Suppressor macrophage treated with lipopolysaccharide for 4 hours (primary cell): ENCODE measurements around the gene USF1.

Experiments
- DNase-seq: peaks from one replicate; pipeline ENCODE4 v3.0.0-alpha.2; 2020

USF1 gene, protein sequence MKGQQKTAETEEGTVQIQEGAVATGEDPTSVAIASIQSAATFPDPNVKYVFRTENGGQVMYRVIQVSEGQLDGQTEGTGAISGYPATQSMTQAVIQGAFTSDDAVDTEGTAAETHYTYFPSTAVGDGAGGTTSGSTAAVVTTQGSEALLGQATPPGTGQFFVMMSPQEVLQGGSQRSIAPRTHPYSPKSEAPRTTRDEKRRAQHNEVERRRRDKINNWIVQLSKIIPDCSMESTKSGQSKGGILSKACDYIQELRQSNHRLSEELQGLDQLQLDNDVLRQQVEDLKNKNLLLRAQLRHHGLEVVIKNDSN

GRCh38 chr1:161045736-161046604 lies at the start of gene USF1:
Gene USF1, minus strand, starts transcription at chr1:161045977. Its CDS starts 2,702 bp downstream, at chr1:161043275.
- peak; percentile 97 for DNase-seq

GRCh38 chr1:161095230-161095629 lies 49.5 kb upstream of the USF1 start:
- no peak for DNase-seq

DNA sequence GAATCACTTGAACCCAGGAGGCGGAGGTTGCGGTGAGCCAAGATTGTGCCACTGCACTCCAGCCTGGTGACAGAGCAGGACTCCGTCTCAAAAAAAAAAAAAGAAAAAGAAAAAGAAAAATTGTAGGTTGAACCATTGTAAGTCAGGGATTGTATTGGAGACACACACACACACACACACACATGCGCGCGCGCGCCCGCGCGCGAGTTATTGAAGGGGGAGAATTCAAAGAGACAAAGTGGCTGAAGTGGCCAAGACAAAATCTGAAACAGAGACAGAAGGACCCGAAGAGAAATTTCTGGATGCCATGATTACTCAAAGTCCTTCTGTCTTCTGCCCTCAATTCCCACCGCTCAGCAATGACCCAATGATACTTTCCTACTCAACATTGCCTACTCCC lies 48.7 kb upstream of the USF1 start:
- no peak for DNase-seq

- DNase-seq: peak; percentile 58
Observed at GRCh38 chr1:161092621-161093028, 46.8 kb upstream of the USF1 start.

DNA sequence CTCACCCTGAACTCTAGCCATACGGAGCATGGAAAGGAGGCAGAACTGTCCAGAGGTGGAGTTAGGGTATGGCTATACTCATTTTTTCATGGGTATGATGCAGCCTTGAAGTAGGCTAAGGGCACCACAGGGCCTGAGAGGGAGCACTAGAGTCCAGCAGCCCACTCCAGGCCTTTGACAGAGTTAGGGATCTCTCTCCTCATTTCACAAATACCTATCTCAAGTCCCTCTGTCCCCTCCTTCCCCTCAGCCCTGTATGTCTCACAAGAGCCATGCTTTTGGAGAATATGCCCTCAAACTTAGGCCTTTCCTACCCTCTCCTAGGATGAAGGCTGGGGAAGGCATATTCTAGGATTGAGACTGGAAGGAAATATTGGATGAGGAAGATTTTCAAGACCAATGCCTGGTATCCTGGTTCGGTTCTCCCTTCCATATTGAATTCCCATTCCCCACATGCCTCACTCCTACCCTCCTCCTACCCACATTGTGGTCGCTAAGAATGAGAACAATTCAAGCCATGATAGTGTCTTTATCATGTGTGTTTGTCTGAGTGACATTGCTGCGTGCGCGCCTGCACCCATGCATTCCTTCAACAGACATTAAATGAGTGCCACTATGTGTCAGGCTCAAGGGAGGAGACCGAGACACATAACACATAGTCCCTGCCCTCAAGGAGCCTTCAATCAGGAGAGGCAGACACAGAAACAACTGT lies 46.2 kb upstream of the USF1 start:
- DNase-seq: no peak

- DNase-seq: no peak
Observed at GRCh38 chr1:161091093-161091492, 45.3 kb upstream of the USF1 start.

DNA sequence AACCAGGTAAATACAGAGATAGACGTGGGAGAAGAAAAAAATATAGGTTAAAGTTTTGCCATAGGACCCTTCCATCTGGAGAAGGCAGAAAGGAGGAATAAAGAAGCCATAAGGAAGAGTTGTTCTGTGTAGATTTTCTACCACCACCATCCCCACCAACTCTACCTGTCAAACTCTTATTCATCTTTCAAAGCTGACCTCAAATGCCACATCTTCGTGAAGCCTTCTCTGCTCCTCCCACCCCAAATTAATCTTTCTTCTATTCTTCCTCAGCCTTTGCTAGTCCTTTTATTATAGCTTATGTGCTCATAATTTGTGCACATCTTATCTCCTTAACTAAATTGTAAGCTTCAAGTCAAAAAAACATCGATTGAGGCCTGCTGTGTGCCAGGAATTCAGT lies 44.8 kb upstream of the USF1 start:
- no peak for DNase-seq

- DNase-seq: no peak
Observed at GRCh38 chr1:161089938-161090337, 44.2 kb upstream of the USF1 start.

DNA sequence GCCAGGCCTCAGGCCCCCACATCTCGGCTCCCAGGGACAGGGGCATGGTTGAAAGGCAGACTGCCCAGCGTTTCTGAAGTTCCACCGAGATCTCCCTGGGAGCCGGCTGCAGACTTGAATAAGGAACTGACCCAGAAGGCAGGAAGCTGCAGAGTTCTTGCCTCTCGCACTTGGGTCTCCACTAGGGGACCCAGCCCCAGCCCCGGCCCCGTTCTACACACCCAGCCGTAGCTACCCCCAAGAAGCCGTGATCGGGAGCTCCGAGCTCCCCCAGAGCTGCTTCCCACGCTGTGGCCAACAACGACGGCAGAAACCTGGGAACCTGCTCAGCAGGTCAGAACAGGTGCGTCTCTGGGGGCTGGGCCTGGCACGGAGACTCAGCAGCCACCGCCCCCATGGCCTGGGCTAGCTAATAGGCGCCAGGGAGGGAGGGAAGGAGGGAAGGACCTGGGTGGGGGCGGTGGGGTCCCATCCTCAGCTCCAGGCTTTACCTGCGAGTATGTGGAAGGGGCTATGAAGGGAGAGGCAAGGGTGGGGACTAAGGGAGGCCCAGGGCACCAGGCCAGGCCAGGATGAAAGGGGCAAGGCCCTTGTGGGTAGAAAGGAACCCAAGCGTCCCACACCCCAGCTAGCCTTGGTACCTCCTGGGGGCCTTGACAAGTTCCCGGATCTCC lies 43.6 kb upstream of the USF1 start, which contains the start of gene NECTIN4:
TSS of gene NECTIN4 (minus strand) at position 308 of the 674 bp plus-strand sequence. CDS start at position 46, 262 bp downstream.
- DNase-seq: peak; percentile 70

DNA sequence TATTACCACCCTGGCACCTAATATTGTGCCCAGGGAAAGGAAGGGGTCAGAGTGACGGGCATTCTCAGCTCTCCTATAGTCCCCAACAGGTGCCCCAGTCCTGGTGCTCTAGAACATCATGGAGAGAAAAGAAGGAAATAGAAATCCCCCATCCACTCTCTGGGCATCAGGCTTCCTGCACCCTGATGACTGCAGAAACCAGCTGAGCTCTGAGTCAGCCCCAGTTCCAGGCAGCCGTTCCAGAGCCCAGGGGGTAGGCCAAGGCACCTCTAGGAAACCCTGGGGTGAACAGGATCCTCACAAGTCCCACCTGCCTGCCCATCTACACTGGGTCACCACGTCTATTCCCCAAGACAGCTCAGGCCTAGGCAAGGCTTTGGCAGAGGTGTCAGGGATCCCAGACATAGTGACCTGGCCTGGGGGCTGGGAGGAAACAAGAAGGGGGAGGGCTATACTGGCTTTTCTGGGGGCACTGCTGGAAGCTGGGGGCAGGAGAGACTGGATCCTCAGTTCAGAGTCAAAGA lies 42.9 kb upstream of the USF1 start:
- peak; percentile 85 for DNase-seq

- DNase-seq: no peak
Observed at GRCh38 chr1:161086457-161086856, 40.7 kb upstream of the USF1 start.

DNA sequence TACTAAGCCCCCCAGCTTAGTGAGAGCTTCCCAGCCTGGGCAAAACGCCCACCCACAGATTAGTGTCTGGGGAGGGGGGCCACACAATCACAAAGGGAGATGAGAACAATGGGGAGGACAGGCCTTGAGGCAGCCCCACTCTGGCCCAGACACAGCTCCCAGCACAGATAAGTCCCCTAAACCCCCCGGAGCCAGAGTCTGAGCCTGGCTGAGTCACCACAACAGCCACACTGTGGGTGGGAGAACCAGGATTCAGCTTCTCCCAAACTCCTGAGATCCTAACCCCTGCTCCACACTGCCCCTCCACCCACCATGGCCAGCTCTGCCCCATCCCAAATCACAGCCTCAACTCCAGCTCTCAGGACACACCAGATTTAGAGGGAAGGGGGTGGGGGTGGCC lies 39.4 kb upstream of the USF1 start:
- no peak for DNase-seq

DNA sequence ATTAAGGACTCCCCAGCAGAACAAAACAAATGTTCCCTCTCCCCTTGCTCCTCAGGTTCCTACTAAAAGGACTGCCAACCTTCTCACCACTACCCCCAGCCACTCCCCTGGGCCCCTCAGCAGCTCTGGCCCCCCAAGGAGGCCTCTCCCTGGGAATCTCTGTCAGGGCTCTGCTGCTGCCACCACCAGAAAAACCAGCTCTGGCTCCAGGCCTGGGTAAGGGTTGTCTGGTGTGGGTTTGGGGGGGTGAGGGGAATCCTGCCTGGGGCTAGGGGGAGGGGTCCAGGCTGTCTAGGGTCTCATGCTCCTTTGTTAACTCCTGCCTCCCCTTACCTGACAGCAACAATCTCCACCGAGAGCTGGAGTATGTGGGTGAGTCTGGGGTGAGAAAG lies 38.8 kb upstream of the USF1 start:
- DNase-seq: no peak

GRCh38 chr1:161083748-161084596 lies 38.2 kb upstream of the USF1 start:
- no peak for DNase-seq

- DNase-seq: peak; percentile 96
Observed at GRCh38 chr1:161082996-161083747, 37.4 kb upstream of the USF1 start.

- no peak for DNase-seq
Observed at GRCh38 chr1:161082483-161082882, 36.7 kb upstream of the USF1 start.

DNA sequence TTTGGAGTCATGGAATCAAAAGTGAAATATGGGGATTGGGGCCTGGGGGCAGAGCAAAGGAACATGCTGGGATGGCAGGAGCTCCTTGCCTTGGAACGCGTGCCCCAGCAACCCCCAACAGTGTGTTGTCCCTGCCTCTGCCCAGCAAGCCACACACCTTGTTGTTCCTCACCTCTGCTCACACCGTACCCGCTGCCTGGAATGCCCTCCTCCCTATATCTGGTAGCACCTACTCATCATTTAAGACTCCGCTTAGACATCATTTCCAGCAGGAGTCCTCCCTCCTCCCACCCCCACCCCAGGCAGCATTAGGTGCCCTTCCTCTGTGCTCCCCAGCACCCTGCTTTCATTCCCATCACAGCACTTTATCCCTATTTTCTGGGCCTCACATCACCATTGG lies 35.7 kb upstream of the USF1 start:
- no peak for DNase-seq

GRCh38 chr1:161080441-161081405 lies 34.9 kb upstream of the USF1 start:
- peak; percentile 68 for DNase-seq

- no peak for DNase-seq
Observed at GRCh38 chr1:161079436-161080110, 33.8 kb upstream of the USF1 start.
